KMS-11 (cell line): ENCODE measurements around the gene SMOC2.

ENCODE experiments used
- H2AFZ ChIP-seq: fragments of 200-600 bp; sonication (generic); 2 replicates; pipeline ENCODE4 v1.6.1; 2016; ENCODE audit warnings: antibody characterized with exemption, mixed run types, low read depth
- H3K27ac ChIP-seq: fragments of 200-600 bp; sonication (generic); 2 replicates; pipeline ENCODE4 v1.6.1; 2016; ENCODE audit warnings: mild to moderate bottlenecking, mixed run types
- H3K27me3 ChIP-seq: fragments of 200-600 bp; sonication (generic); 2 replicates; pipeline ENCODE4 v1.6.1; 2017; ENCODE audit warnings: mild to moderate bottlenecking, low read depth, mixed run types, moderate library complexity; ENCODE audit not compliant: insufficient read depth
- H3K36me3 ChIP-seq: fragments of 200-600 bp; sonication (generic); 2 replicates; pipeline ENCODE4 v1.6.1; 2017; ENCODE audit warnings: mild to moderate bottlenecking, mixed run types; ENCODE audit not compliant: insufficient read depth
- H3K4me1 ChIP-seq: fragments of 200-600 bp; sonication (generic); 2 replicates; pipeline ENCODE4 v1.6.1; 2016; ENCODE audit warnings: mild to moderate bottlenecking, low read depth, mixed run types; ENCODE audit not compliant: poor library complexity, severe bottlenecking
- H3K4me2 ChIP-seq: fragments of 200-600 bp; sonication (generic); 2 replicates; pipeline ENCODE4 v1.7.0; 2016; ENCODE audit warnings: mild to moderate bottlenecking, mixed run types
- H3K4me3 ChIP-seq: fragments of 200-600 bp; sonication (generic); IDR thresholded peaks from 2 replicates; pipeline ENCODE4 v1.6.1; 2017; ENCODE audit warnings: low read depth, low read length, mixed read lengths; ENCODE audit not compliant: insufficient read depth
- H3K79me2 ChIP-seq: fragments of 200-600 bp; sonication (generic); 2 replicates; pipeline ENCODE4 v1.6.1; 2016; ENCODE audit warnings: low read depth, mixed run types; ENCODE audit not compliant: insufficient read depth
- H3K9ac ChIP-seq: fragments of 200-600 bp; sonication (generic); 2 replicates; pipeline ENCODE4 v1.6.1; 2016; ENCODE audit warnings: mild to moderate bottlenecking, mixed run types
- H4K20me1 ChIP-seq: fragments of 200-600 bp; sonication (generic); 2 replicates; pipeline ENCODE4 v1.6.1; 2016; ENCODE audit warnings: mild to moderate bottlenecking, mixed run types; ENCODE audit not compliant: insufficient read depth
- CTCF ChIP-seq: fragments of 200-600 bp; sonication (generic); conservative IDR thresholded peaks from 2 replicates; pipeline ENCODE4 v1.6.1; 2017; ENCODE audit warnings: low read depth, mild to moderate bottlenecking, antibody characterized with exemption, low read length, moderate library complexity, mixed read lengths

SMOC2 gene

GRCh38 chr6:168664956-168665355, 224.0 kb downstream of the SMOC2 start:
- Histone ChIP-seq H3K9ac (no peak overlapping the region), H3K4me3 (no peak overlapping the region), H2AFZ (no peak overlapping the region), H3K27me3 (no peaks in the 10 kb centered on the region), H3K4me1 (no peaks in the 10 kb centered on the region), H4K20me1 (no peaks in the 10 kb centered on the region), H3K36me3 (no peaks in the 10 kb centered on the region), H3K27ac (no peak overlapping the region), H3K4me2 (no peak overlapping the region), H3K79me2 (no peaks in the 10 kb centered on the region)
- no peak for TF ChIP-seq CTCF

GRCh38 chr6:168666170-168666569, 225.2 kb downstream of the SMOC2 start:
- no peaks in the 10 kb centered on the region for H3K79me2 ChIP-seq
- TF ChIP-seq CTCF: no peak
- no peak overlapping the region for H3K4me3 ChIP-seq
- no peak overlapping the region for H3K27ac ChIP-seq
- no peak overlapping the region for H3K4me2 ChIP-seq
- H3K9ac ChIP-seq: no peak overlapping the region
- H2AFZ ChIP-seq: no peak overlapping the region
- H3K36me3 ChIP-seq: no peaks in the 10 kb centered on the region
- no peaks in the 10 kb centered on the region for H3K27me3 ChIP-seq
- no peaks in the 10 kb centered on the region for H4K20me1 ChIP-seq
- no peaks in the 10 kb centered on the region for H3K4me1 ChIP-seq

GRCh38 chr6:168666699-168667427, 225.9 kb downstream of the SMOC2 start:
- Histone ChIP-seq H3K4me3 (no peak overlapping the region), H3K4me2 (no peak overlapping the region), H3K27me3 (no peaks in the 10 kb centered on the region), H4K20me1 (no peaks in the 10 kb centered on the region), H3K27ac (no peak overlapping the region), H3K79me2 (no peaks in the 10 kb centered on the region), H2AFZ (no peak overlapping the region), H3K36me3 (no peaks in the 10 kb centered on the region), H3K4me1 (no peaks in the 10 kb centered on the region), H3K9ac (no peak overlapping the region)
- no peak for TF ChIP-seq CTCF

- Histone ChIP-seq H3K36me3 (no peaks in the 10 kb centered on the region), H3K9ac (no peak overlapping the region), H2AFZ (no peak overlapping the region), H3K27me3 (no peaks in the 10 kb centered on the region), H3K4me3 (no peak overlapping the region), H3K4me1 (no peaks in the 10 kb centered on the region), H3K27ac (no peak overlapping the region), H3K4me2 (no peak overlapping the region), H4K20me1 (no peaks in the 10 kb centered on the region), H3K79me2 (no peaks in the 10 kb centered on the region)
- no peak for TF ChIP-seq CTCF
Measured at GRCh38 chr6:168667428-168667805, 226.4 kb downstream of the SMOC2 start.
